Activated T-cell treated with anti-CD3 and anti-CD28 coated beads, Interleukin-2, amount 50 U/mL, for 1 hour (primary cell): ENCODE measurements around the gene MT1B.

ENCODE experiments used
- DNase-seq: peaks from one replicate; pipeline ENCODE4 v3.0.0-alpha.2; 2020

The MT1B gene

DNA sequence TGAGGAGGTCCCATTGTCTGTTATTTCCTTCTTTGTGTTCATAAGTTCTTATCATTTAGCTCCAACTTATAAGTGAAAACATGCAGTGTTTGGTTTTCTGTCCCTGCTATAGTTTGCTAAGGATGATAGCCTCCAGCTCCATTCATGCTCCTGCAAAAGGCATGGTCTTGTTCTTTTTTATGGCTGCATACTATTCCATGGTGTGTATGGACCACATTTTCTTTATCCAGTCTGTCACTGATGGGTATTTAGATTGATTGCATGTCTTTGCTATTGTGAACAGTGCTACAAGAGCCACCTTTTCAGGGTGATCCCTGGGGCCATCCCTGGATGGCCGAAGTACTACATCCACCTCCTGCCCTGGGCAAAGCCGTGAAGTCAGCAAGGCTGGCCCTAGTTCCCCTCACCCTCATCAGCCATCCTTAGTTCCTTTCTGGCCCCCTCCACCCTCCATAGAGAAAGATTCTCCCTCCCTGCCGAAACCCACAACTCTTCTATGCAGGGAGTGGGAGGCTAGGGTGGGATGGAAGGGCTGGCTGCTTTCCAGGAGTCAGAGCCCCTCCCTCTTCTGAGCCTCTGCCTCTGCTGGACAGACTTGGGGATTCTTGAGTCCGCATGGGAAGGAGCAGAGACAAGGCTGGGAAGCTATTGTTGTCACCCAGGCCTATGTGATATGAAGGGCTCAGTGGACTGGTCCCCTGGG, 38.9 kb downstream of the MT1B start:
- no peak for DNase-seq

DNA sequence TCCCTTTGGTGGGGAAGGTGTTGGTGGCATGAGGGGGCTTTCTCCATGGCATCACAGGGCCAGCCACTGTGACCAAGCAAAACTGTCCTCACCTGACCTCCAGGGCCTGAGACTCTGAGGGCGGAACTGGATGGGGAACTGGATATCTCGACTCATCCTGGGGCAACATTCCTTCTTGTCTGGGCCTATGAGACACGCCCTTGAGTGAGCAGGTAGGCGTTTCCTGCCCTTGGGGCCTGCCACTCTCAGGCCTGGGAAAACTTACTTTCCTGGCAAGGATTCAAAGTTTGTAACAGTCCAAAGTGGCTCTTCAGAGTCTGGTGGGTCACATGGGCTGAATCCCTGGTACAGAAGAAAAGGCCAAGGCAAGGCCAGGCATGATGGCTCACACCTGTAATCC, 40.2 kb downstream of the MT1B start:
- DNase-seq = no peak

DNA sequence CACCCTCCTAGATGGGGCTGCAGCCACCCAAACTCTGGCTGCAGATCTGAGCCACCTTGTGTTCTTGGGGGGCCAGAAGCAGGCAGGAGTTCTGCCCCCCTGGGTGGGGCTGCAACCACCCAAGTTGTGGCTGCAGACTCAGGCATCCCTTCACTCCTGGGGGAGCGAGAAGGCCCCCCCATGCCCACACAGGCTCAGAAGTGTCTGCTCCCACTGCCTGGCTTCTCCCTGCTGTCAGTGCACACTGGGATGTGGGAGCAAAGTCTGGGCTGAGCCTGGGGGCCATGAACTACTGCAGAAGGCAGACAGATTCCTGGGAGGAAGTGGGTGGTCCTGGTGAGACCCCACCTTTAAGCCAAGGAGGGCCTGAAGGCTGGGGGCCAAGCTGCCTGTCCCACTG, 43.6 kb downstream of the MT1B start:
- DNase-seq = no peak

DNA sequence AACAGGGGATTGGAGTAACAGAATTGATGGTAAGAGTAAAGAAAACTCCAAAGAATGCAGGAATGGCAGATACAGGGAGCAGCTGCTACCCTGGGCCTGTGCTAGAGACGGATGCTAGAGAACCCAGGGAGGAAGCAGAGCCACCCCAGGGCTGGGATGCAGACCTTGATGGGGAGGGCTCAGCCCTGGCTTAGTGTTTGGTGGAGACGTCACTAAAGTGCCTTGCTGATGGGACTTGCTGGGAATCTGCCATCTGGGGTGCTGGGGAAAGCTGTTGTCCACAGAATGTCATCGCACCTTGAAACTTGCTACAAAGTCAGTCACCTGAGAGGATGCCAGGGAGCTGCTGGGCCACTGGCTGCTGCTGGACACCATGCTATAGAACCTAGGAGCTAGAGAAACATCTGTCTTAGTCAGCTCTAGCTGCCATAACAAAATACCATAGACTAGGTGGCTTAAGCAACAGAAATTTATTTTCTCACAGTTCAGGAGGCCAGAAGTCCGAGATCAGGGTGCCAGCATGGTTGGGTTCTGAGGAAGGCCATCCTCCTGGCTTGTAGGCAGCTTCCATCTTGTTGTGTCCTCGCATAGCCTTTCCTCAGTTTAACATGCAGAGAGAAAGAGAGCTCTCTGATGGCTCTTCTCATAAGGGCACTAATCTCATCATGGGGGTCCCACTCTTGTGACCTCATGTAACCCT, 45.9 kb downstream of the MT1B start:
- DNase-seq = no peak

DNA sequence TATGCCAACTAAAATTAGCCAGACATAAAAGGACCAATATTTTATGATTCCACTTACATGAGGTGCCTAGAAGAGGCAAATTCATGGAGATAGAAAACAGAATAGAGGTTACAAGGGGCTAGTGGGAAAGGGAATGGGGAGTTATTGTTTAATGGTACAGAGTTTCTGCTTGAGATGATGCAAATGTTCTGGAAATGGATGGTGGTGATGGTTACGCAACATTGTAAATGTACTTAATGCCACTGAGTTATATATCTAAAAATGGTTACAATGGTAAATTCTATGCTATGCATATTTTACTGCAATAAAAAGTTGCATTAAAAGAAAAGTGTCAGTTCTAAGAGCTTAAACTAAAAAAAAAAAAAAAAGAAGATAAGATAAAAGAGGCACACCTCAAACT, 48.5 kb downstream of the MT1B start:
- no peak for DNase-seq

DNA sequence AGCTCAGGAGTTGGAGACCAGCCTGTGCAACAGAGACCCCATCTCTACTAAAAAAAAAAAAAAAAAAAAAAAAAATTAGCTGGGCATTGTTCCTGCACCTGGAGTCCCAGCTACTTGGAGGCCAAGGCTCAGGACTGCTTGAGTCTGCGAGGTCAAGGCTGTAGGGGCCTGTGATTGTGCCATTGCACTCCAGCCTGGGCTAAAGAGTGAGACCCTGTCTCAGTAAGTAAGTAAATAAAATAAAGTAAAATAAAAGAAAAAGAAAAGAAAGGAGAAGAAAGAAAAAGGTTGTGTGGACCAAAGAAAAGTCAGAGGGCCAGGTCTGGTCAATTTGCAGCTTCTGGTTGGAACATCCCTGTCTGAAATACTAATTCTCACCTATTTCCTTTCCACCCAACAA, 48.9 kb downstream of the MT1B start:
- no peak for DNase-seq

DNA sequence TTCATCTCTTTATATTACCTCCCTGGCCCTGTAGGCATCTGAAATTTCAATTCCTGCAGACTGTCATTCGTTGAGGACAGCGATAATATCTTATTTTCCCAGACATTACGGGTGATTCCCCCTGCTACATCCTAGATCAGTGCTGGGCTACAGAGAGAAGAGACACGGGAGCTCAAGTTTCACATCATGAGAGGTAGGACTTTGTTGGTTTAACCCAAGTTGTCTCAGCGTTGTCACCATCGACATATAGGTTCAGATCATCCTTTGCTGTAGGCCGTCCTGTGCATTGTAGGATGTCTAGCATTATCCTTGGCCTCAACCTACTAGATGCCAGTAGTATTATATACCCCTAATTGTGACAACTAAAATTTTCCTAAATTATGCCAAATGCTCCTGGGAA, 49.8 kb downstream of the MT1B start:
- no peak for DNase-seq
